Activated CD4-positive, alpha-beta T cell treated with anti-CD3 and anti-CD28 coated beads, Interleukin-2, amount 50 U/mL, for 16 hours (primary cell): ENCODE results near the gene MR1.

Source experiments
- DNase-seq: peaks from one replicate; pipeline ENCODE4 v3.0.0-alpha.2; 2020

MR1 gene

DNA sequence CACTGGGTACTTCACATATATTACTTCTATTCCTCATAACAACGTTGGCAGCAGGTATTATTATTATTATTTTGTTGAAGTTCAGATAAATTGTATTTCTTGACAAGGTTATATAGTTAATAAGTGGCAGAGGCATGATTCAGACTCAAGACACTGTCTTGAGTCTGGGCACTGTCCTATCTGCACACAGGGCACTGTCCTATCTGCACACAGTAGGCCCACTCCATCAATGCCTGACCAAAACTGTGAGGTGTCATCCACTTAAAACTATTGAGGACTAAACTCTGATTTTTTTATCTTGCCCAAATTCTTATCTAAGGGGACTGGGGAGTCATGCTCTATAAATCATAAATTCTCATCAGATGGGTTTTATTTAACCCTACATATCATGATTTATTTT, 30.9 kb downstream of the MR1 start:
- DNase-seq, result no peak

DNA sequence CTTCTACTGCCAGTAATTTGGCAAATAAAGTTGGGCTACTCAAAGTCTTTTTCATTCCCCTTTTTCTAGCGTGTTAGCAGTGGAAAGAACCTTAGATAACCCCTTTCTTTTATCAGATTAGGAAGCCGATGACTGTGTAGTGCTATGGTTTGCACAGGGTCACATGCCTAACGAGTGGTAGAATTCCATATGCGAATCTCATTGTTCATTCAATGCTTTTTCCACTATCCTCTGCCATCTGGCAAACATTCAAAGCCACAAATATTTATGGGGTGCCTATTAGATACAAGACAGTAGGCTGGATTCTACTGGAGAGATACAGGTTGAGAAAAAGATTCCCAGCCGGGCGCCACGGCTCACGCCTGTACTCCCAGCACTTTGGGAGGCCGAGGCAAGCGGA, 39.9 kb downstream of the MR1 start:
- DNase-seq, result no peak

DNA sequence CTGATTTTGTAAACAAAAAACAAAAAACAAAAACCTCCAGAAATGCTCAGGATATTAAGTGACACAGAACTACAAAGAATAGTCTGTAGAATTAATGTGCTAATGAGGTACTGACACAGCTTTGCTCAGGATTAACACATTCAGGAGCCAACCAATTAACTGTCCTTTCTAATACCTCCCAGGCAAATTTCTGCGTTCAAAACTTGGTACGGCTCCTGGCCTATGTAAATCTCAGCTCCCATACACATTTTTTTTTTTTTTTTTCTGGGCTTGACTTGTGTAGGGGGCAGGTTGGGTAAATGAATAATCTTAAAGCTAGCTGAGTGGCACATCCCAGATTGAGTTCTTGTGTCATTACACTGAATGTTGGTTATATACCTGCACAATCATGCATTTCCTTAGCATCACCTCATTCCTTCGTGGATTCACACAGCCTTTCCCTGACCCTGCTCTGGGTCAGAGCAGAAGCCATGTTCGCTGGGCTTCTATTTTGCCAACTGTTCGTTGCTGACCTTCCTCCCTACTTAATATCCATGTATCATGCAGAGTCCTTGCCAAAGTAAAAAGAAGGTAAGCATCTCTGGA, 42.1 kb downstream of the MR1 start:
- no peak for DNase-seq

DNA sequence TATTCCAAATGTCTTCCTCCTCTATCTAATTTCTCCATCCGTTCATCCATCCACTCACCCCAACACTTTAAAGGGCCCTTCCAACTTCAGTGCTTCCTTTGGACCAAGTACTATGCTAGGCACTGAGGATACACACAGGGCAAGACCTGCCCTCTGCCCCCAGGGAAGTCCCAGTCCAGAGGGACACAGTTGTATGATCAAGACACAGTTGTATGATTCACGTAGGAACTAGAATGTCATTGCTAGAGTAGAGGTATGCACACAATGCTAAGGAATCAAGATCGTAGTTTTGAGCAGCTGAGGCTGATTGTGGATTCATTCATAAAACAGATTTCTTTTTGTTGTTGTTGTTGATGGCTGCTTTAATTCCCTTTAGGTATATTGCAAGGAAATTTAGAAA, 43.1 kb downstream of the MR1 start:
- no peak for DNase-seq

DNA sequence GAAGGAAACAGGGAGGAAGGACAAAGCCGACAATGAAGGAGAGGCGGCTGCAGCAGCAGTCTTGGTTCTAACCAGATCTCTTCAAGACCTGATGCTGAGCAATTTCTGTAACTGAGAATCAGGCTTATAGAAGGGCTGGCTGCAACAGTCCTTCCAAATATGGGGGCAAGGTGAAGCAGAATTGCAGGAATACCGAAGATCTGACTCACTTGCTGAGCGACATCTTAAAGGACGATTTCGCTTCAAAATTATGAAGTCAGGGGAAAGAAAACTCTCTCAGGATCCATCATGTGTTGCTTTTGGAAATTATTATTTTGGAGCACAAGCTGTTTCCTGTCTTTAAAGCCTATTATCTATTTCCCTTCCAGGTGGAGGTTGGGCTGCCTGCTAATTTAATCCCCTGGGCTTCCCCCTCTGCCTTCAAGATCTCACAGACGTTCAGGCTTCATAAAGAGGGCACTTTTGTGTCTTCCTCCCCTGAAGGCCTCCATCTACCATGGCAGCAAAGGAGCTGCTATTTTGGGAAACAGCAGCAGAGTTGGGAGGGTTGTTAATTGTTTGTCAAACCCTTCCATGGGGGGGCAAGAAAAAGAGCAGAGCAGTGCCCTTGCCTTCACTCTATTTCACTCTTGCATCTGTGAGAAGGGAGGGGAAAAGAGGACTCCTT, 43.9 kb downstream of the MR1 start:
- no peak for DNase-seq

DNA sequence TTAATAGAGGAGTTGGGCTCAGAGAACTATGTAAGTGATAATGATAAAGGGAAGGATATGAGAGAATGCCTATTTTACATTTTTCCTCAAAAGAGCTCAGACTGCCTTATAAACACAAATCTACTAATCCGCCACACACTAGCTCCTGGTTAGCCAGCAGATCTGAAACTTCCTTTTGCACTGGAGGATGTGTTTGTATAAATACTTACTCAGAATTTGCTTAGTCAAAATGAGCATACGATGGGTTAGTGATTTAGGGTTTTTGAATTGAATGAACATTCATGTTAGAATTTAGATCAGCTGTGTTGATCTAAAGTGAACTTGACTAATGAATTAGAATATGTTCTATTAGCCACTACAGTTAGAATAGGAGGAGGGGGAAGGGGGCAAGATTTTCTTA, 45.6 kb downstream of the MR1 start:
- peak; percentile 78 for DNase-seq

DNA sequence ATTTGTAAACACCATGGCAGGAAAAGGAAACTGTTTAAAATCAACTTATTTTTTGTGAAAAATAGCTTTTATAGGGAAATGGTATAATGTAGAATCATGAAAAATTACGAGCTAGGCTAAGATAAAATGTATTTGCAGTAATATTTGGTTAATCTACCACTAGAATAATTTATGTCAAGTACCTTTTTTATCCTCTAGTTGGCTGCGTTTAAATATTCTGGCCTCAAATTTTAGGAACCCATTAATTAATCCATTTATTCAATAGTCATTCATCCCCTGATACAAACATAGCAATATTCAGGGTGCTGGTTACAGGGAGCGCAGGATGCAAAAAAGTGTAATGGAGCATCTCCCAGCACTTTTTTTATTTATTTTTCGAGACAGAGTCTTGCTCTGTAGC, 46.1 kb downstream of the MR1 start:
- DNase-seq, result no peak

DNA sequence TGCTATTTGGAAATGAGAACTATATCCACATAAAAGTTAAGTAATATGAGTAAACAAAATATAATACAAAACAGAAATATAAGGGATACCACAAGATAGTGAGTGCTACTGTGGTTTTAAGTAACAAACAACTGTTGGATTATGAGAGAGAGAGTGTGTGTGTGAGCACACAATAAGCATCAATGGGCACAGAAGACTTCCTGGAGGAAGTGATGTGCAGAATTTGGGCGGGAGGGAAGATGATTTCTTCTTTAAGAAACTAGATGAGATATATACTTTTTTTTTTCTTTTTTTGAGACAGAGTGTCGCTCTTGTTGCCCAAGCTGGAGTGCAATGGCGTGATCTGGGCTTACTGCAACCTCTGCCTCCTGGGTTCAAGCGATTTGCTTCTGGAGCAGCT, 46.8 kb downstream of the MR1 start:
- no peak for DNase-seq

DNA sequence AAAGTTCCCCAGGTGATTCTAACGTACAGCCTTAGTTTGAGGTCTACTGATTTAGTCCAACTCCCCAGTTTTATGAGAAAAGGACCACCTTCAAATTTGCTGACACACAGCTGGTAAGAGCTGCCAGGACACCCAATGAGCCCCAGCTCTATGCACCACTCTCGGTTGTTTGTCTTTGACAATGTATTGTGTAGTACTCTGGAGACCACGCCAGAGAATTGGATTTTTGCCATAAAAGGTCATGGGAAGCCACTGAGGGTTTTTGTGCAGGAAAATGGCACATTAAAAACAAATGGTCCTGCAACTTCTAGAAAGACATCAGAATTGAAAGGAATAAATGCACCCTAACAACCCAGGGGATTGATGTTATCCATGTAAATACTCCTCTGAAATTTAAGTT, 47.6 kb downstream of the MR1 start:
- no peak for DNase-seq

DNA sequence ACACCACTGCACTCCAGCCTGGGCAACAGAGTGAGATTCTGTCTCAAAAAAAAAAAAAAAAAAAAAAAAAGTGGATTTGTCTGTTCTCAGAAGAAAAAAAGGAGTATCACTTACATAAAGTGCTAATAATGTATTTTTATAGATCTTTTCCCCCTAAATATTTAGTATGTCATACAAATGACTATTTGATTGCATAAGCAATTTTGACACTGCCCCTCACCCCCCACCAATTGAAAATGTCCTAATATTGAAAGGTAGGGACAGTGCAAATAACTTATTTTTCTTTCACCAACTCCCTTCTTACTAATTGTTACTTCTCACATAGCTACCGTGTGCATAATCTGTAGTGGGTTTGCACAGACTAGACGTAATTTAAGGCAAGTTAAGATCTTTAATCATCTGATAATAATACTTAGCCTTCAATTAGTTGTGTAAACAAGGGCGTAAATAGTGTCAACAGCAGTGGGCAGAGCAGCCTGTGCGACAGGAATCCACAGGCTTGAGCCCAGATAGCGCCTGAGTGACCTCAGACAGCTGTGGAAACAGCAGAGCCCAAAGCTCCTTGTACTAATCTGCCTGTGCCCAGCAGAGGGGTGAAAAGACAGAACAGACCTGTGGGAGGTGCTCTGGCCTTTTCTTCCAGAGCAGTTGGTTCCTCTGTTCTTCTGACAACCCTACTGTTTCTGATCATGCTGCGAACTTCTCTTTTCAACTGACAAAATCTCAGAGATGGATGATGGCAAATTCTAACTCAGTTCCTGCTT, 50.2 kb downstream of the MR1 start:
- DNase-seq, result peak; percentile 64

DNA sequence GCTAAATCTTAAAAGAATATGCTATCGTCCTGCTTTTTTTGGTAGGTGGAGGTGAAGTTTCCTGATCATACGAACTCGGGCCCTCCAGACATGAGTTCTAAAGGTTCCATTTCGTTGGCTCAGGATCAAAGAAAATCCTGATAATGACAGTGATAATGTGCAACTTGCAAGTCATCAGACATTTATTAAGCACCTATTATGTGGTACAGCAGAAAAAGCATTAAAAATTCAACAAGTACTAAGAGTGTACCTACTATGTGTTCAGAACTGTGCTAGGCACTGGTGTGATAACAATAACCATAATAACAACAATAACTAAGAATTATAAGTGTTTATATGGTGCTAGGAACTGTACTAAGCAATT, 50.8 kb downstream of the MR1 start:
- no peak for DNase-seq

DNA sequence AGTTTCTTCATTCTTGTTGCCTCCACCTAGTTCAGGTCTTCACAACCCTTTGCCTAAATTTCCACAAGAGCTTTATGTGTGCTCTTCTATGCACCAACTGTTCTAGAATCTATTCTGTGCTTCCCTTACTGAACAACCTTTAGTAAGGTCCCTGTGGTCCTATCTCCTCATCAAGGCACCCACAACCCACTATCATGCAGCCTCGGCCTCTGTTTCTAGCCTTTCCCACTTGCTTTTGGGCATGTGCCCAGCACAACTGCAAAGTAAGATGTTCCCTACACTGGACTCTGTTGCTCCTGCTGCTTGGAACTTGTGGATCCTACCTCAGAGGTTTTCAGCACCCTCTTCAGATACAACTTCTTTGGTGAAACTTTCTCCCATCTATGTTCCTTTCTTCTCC, 52.3 kb downstream of the MR1 start:
- no peak for DNase-seq

DNA sequence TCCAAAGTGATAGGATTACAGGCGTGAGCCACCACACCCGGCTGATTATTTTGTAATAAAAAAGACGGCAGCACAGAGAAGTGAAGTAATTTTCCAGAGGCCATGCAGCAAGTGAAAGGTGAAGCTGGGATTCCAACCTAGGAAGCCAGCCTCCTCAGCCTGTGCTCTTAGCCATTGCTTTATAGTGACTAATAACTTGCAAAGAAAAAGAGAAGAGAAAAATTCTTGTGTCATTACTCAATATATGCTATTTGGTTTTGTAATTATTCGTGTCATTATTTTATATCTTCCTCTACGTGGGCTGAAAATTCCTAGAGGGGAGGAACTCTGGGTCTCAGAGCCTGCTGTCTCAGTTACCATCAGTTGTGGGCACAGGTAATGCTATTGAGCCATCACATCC, 53.1 kb downstream of the MR1 start:
- DNase-seq, result no peak

DNA sequence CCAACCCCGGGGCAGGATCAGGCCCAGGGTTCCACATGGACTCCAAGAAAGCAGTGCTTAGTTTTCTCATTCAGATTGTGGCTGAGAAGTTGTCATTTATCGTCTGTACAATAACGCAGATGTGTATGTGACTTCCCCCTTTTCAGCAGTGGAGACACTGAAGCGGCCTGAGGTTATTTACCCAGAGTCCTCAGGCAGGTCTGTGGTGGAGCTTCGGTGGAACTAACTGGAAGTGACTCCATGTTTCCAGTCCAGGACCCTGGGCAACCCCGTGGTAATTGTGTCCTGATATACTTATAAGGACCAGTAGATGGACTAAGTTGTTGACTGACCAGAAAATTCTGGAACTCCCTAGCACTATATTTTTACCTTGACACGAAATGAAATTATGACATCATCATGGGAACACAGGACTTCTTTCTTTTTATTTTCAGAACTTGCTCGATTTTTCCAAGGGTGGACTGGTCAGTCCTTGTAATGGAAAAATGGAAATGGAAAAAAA, 53.7 kb downstream of the MR1 start:
- DNase-seq, result no peak

DNA sequence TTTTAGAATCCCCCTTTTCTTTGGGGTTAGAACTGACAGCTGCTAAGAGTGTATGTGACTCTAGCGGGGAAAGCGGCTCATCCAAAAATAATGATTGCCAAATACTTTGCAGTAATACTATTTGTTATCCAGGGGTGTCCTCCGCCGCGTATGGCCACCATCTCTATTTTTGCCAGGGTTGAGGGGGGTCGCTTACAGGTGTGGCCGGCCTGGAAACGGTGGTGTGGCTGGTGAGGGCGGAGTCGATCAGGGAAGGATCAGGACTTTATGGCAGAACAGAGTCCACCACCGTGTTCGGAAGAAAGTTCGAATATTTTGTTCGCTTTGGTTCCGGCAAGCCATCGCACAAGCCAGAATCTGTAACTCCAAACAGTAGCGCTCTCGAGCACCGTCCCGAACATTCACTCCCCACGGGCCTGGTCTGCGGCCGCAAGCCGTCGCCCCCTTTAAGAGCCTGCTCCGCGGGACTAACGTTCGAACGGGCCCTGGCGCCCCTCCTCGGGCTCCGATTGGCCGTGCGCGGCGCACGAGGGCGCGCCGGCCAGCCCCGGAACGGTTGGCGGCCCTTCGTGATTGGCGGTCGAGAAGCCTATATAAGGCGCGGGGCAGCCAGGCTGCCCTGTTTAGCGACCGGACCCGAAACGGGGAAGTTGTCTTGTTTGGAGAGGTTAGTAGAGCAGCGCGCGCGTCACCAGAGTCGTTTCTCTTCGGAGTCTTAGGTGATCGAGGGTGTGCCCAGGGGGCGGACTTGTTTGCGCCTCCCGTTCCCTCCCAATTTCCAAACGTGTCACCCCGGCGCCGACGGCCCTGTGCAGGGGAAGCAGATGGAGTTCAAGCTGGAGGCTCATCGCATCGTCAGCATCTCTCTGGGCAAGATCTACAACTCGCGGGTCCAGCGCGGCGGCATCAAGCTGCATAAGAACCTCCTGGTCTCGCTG, 54.6 kb downstream of the MR1 start, which contains the start of gene IER5:
Gene IER5 (plus strand): TSS at position 622 of the 938 bp plus-strand sequence. CDS start 203 bp downstream, at position 825.
- peak; percentile 98 for DNase-seq

DNA sequence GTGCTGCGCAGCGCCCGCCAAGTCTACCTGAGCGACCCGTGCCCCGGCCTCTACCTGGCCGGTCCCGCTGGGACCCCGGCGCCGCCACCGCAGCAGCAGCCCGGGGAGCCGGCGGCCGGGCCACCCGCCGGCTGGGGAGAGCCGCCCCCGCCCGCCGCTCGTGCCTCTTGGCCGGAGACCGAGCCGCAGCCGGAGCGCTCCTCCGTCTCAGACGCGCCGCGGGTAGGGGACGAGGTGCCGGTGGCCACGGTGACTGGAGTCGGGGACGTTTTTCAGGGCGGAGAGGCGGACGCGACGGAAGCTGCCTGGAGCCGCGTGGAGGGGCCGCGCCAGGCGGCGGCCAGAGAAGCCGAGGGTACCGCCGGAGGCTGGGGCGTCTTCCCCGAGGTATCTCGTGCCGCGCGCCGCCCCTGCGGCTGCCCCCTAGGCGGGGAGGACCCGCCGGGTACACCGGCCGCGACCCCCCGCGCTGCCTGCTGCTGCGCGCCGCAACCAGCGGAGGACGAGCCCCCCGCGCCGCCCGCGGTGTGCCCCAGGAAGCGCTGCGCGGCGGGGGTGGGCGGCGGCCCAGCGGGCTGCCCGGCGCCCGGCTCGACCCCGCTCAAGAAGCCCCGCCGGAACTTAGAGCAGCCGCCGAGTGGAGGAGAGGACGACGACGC, 55.4 kb downstream of the MR1 start:
- DNase-seq, result peak; percentile 35

DNA sequence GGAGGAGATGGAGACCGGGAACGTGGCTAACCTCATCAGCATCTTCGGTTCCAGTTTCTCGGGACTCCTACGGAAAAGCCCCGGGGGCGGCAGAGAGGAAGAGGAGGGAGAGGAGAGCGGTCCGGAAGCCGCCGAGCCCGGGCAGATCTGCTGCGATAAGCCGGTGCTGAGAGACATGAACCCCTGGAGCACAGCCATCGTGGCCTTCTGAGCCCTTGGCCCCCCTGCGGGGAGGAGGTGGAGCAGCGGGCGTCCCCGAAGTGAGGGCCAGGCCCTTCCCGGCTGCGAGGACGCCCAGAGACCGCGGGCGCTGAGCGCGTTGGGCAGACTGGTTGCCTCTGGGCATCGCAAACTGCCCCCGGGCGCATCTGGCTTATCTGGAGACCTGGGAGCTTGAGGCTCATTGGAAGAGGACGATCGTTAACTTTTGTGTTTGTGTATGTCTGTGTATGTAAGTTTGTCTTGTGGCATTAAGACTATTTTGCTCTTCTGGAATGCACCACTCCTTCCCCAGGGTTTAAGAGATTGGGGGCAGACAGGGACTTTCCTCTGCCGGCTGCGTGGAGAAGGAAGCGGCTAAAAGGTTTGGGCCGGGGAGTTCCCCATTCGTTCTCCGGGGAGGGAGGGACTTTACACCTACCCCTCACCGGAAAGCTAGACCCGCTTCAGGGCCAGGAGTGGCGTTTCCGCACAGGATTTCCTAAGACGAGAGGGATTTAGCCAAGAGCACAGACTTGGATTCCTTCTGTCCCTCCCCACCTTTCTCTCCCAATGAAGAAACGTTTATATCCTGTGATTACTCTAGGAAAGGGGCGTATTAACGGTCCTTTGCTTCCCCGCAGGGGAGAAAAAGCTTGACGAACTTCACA, 56.1 kb downstream of the MR1 start:
- DNase-seq, result peak; percentile 84

DNA sequence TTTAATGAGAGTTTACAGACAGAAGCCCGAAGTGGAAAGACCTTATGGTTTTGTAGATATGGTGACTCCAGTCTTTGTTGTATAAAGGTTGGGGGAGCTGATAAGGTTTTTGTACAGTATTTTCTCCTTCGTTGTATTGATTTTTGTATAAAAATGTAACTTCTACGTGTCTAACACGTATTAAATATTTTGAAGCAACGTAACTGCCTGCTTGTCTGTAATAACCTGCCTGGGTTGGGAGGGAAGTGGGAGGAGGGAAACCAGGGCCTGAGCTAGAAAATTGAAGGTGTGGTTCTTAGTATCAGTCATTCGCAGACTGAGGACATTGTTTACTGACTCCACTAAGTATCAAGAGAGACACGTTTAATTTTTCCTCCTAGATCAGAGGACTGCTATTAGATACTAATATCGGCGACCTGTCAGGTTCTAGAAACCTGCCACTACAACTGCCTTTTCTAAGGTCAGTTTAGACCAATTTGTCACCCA, 56.9 kb downstream of the MR1 start:
- peak; percentile 78 for DNase-seq

DNA sequence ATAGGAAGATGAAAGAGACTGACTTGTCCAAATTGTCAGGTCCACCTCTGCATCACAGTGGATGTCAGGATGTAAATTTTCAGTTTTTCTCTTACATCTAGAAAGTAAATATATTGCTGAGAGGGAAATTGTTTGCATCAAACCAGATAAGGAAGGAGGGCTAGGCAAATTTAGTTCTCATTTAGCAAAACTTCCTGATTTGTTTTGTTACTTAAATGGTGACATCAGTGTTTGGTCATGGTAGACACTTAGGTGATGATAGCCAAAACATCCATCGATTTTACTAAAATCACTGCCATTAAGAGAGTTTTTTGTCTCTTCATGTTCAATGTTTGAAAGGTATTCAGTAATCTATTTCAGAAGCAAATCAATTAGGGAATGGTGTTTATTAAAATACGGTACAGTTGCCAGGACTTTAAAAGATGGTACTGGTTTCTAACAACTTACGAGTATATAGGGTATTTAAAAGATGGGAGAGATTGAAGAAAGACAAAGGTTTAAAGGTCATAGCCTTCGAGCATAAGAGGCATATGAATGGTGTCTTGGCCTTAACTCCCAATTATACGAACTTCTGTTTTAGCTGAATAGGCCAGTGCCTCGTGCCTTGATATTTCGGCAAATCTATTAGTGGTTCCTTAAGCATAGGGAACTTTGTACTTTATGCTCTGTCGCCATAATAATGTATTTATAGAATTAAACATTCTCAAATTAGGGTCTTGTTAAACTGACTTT, 57.7 kb downstream of the MR1 start:
- no peak for DNase-seq

DNA sequence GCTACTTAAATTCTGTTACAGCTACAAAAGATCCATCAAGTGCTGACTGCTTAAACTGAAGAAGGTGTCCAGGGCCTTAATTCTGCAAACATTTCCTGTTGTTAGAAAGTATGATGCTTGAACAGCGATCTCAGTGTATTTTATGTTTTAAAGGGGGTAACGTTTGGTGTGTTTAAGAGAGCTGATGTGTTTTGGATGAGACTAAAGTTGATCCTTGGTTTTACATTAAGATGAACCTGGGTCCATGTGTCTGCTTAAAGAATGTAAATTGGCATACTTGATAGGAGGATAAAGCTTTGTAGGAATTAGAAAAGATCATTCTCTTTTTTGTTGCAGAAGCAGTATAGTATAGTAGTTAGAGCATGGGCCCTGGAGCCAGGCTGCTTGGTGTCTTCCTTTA, 58.3 kb downstream of the MR1 start:
- no peak for DNase-seq
